HL-60 (cell line): Measurements from ENCODE around the gene INTS1.

ENCODE experiments used
- CTCF ChIP-seq: IDR thresholded peaks from one replicate; pipeline ENCODE4 v1.5.1; 2011; ENCODE audit warnings: low read length, control low read depth, inconsistent platforms; ENCODE audit not compliant: insufficient read depth
- GABPA ChIP-seq: IDR thresholded peaks from 2 replicates; pipeline ENCODE4 v1.6.1; 2012; ENCODE audit warnings: low read depth
- POLR2AphosphoS5 ChIP-seq: IDR thresholded peaks from 2 replicates; pipeline ENCODE4 v1.6.1; 2012; ENCODE audit warnings: low read depth
- REST ChIP-seq: IDR thresholded peaks from 2 replicates; pipeline ENCODE4 v1.6.1; 2012; ENCODE audit warnings: low read depth; ENCODE audit not compliant: insufficient replicate concordance
- SPI1 ChIP-seq: IDR thresholded peaks from 2 replicates; pipeline ENCODE4 v1.6.1; 2012; ENCODE audit warnings: low read depth, mild to moderate bottlenecking, borderline replicate concordance

- TF ChIP-seq GABPA (no peak), CTCF (no peak), POLR2AphosphoS5 (no peak), REST (no peak), SPI1 (no peak)
Observed at GRCh38 chr7:1458683-1459511, 45.3 kb downstream of the INTS1 start, which contains the start of gene MICALL2.
